ENCODE results near the gene CCDC85C.

CCDC85C gene

GRCh38 chr14:99589651-99590530, 14.1 kb downstream of the CCDC85C start:
- DNase-seq (ENCODE audit: low read depth in 2 of 2) = no peak
- TF ChIP-seq CTCF (IDR thresholded peaks at IDR 0.05; ENCODE audit: low read depth, low read length) = no peak
- no peak overlapping the region for H3K4me3 ChIP-seq (replicated peaks in 1 of 2; ENCODE audit: low read depth in 2 of 2, low read length in 2 of 2)

- no peak overlapping the region for H3K4me3 ChIP-seq (replicated peaks in 1 of 2; ENCODE audit: low read depth in 2 of 2, low read length in 2 of 2)
- TF ChIP-seq CTCF (IDR thresholded peaks at IDR 0.05; ENCODE audit: low read depth, low read length) = no peak
- no peak for DNase-seq (ENCODE audit: low read depth in 2 of 2)
Observed at GRCh38 chr14:99589031-99589441, 15.0 kb downstream of the CCDC85C start.

GRCh38 chr14:99587460-99588278, 16.3 kb downstream of the CCDC85C start:
- H3K4me3 ChIP-seq (replicated peaks in 1 of 2; ENCODE audit: low read depth in 2 of 2, low read length in 2 of 2) = no peak overlapping the region
- TF ChIP-seq CTCF (IDR thresholded peaks at IDR 0.05; ENCODE audit: low read depth, low read length) = no peak
- DNase-seq (ENCODE audit: low read depth in 2 of 2) = no peak

- TF ChIP-seq CTCF (IDR thresholded peaks at IDR 0.05; ENCODE audit: low read depth, low read length) = no peak
- no peak overlapping the region for H3K4me3 ChIP-seq (replicated peaks in 1 of 2; ENCODE audit: low read depth in 2 of 2, low read length in 2 of 2)
- no peak for DNase-seq (ENCODE audit: low read depth in 2 of 2)
Observed at GRCh38 chr14:99586761-99587459, 17.1 kb downstream of the CCDC85C start.

- DNase-seq (ENCODE audit: low read depth in 2 of 2) = no peak
- no peak overlapping the region for H3K4me3 ChIP-seq (replicated peaks in 1 of 2; ENCODE audit: low read depth in 2 of 2, low read length in 2 of 2)
- TF ChIP-seq CTCF (IDR thresholded peaks at IDR 0.05; ENCODE audit: low read depth, low read length) = no peak
Observed at GRCh38 chr14:99586054-99586760, 17.8 kb downstream of the CCDC85C start.

GRCh38 chr14:99584823-99585222, 19.2 kb downstream of the CCDC85C start:
- DNase-seq (ENCODE audit: low read depth in 2 of 2) = no peak
- TF ChIP-seq CTCF (IDR thresholded peaks at IDR 0.05; ENCODE audit: low read depth, low read length) = no peak
- H3K4me3 ChIP-seq (replicated peaks in 1 of 2; ENCODE audit: low read depth in 2 of 2, low read length in 2 of 2) = no peak overlapping the region

Measured in cardiac fibroblast (primary cell).